Ovary (tissue), 9 donors: ENCODE data around the gene SLC35B4. TPM values are rescaled to one million over a fixed set of nuclear protein-coding genes. Genes with fewer than 3 reads are reported as not detected.

ENCODE experiments used
- DNase-seq, 5 donors: peaks; one replicate each; pipeline ENCODE4 v3.0.0-alpha.2; 2019 to 2020
- H3K27ac ChIP-seq, 2 donors: fragments of 200-600 bp; one replicate each; pipeline versions ENCODE4 v1.5.1 to v1.8.0; 2019 to 2022
- H3K27me3 ChIP-seq: fragments of 200-600 bp; one replicate; pipeline ENCODE4 v1.8.0; 2022
- H3K36me3 ChIP-seq: fragments of 200-600 bp; sonication (generic); one replicate; pipeline ENCODE4 v1.5.1; 2019
- H3K4me1 ChIP-seq: one replicate; pipeline ENCODE4 v1.8.1; 2013; ENCODE audit warnings: mild to moderate bottlenecking, moderate library complexity; ENCODE audit not compliant: insufficient read depth
- H3K4me3 ChIP-seq: fragments of 200-600 bp; sonication (generic); one replicate; pipeline ENCODE4 v1.5.1; 2017
- H3K9me3 ChIP-seq, 2 donors: fragments of 200-600 bp in 1 of 2; sonication (generic) in 1 of 2; one replicate each; pipeline versions ENCODE4 v1.5.1 to v1.8.1; 2013 to 2019; ENCODE audit warnings: mild to moderate bottlenecking in 1 of 2, moderate library complexity in 1 of 2
- EP300 ChIP-seq: sonication (generic); formaldehyde crosslinking; IDR thresholded peaks from one replicate; pipeline ENCODE4 v1.6.1; 2017; ENCODE audit warnings: antibody characterized with exemption
- POLR2A ChIP-seq: fragments of 450-650 bp; IDR thresholded peaks from one replicate; pipeline ENCODE4 v1.6.1; 2017; ENCODE audit warnings: antibody characterized with exemption, mild to moderate bottlenecking, moderate library complexity
- WGBS, 3 donors: extraction: QIAGEN DNeasy Blood & Tissue Kit in 1 of 3; methylation state at CpG; one replicate each; pipeline versions ENCODE4 v1.1.5 to v1.1.7; 2013 to 2017; 5-methylcytosine and 5-hydroxymethylcytosine counted together
- intact Hi-C, 4 donors: fragments of 100-400 bp; cut with DNase I; formaldehyde crosslinking; loops; one replicate each; pipeline versions ENCODE4 v1.11.0 to v1.15.1; 2022 to 2023
- polyA plus RNA-seq, 2 donors: library from polyadenylated mRNA; stranded (reverse); fragments of 200-250 nt in 1 of 2; fragments of 350-450 nt in 1 of 2; fragmentation: Illumina TruSeq in 1 of 2; extraction: RNeasy Lipid Tissue Mini Kit (QIAGEN cat#74804) in 1 of 2; gene quantifications; one replicate each; pipeline ENCODE4 v1.2.3, GENCODE V29; 2013 to 2014
- total RNA-seq, 7 donors: library from RNA; depleted of rRNA in 2 of 7; stranded (reverse); fragments of >200 nt in 2 of 7; fragmentation: NEBNext Ultra II Directional in 3 of 7; extraction: Animal tissue kit (Norgen Biotek cat#: 25700) in 3 of 7; gene quantifications; one replicate each; pipeline versions ENCODE4 v1.1.0 to v1.2.4, GENCODE V29; 2016 to 2023
- TF ChIP-seq, protein P1 (sequence below), 3 donors: fragments of 450-650 bp in 2 of 3; fragments of 200-600 bp in 1 of 3; IDR thresholded peaks; one replicate each; pipeline versions ENCODE4 v1.5.1 to v1.8.0; 2016 to 2022; ENCODE audit warnings: antibody characterized with exemption in 3 of 3, mild to moderate bottlenecking in 1 of 3
- donor health status: DM: no; HTN: no; CAD: no; lungs with moderate emphysema.
- donor health status: DM: no; HTN: no; CAD: no.
- donor health status: Bipolar disorder and iron deficiency.
- donor health status: DM: yes; HTN: yes; CAD: no.
- donor health status: DM: no; HTN: no; CAD: no.
- donor health status: DM: yes; HTN: yes; CAD: no.

The SLC35B4 gene
- total and polyA plus RNA-seq, 9 donors = 3.9 to 25.7 (median 15.7) TPM

DNA sequence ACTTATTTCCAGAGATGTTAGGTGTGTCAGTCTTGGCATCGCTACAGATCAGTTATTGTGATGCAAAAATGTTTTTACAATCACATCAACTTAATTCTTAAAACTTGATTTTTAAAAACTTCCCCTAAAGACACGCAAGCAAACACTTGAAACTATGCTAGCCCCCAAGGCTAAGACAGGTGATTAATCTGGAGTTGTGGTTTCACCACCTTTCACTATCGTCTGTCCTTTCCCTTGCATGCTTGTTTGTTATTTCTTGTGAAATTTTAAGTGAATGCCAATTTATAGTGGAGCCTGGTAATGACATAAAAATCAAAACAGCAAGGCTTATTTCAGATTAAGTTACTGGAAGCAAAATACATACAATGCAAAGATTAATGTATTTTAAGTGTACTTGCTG, 70.4 kb downstream of the SLC35B4 start:
- DNase-seq = no peak
- Histone ChIP-seq H3K4me1 (no peaks in the 10 kb centered on the region), H3K9me3 (no peaks in the 10 kb centered on the region), H3K4me3 (no peak overlapping the region), H3K36me3 (no peaks in the 10 kb centered on the region), H3K27me3 (no peaks in the 10 kb centered on the region), H3K27ac (no peak overlapping the region)
- TF ChIP-seq, protein P1, sequence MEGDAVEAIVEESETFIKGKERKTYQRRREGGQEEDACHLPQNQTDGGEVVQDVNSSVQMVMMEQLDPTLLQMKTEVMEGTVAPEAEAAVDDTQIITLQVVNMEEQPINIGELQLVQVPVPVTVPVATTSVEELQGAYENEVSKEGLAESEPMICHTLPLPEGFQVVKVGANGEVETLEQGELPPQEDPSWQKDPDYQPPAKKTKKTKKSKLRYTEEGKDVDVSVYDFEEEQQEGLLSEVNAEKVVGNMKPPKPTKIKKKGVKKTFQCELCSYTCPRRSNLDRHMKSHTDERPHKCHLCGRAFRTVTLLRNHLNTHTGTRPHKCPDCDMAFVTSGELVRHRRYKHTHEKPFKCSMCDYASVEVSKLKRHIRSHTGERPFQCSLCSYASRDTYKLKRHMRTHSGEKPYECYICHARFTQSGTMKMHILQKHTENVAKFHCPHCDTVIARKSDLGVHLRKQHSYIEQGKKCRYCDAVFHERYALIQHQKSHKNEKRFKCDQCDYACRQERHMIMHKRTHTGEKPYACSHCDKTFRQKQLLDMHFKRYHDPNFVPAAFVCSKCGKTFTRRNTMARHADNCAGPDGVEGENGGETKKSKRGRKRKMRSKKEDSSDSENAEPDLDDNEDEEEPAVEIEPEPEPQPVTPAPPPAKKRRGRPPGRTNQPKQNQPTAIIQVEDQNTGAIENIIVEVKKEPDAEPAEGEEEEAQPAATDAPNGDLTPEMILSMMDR (IDR thresholded peaks at IDR 0.05) = no peak
- TF ChIP-seq POLR2A (no peak), EP300 (no peak)
- 58 to 71% (median 62%) methylated on average over 3 of the region's 3 CpGs for WGBS, 3 donors
- intact Hi-C loops = no loop called here

DNA sequence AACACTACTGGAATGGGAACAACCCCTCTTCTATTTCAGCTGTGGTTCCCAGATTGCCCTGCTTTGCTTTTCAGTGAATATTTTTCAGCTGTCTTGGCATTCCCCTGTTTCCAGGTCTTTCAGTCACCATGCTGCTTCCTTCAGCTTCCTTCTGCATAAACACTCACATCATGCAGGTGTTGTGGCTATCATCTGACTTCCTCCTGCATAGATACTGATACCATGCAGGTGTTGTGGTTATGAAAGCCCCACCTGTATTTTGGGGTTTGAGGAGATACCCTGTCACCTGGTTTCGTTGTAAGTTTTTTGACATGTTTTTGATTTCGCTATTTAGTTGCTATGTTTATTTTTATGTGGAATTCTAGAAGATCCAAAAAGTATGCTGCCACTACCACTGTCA, 71.5 kb downstream of the SLC35B4 start:
- Histone ChIP-seq H3K27me3 (no peaks in the 10 kb centered on the region), H3K9me3 (no peaks in the 10 kb centered on the region), H3K36me3 (no peaks in the 10 kb centered on the region), H3K4me3 (no peak overlapping the region), H3K4me1 (no peaks in the 10 kb centered on the region), H3K27ac (no peak overlapping the region)
- intact Hi-C loops = no loop called here
- TF ChIP-seq POLR2A (no peak), EP300 (no peak)
- TF ChIP-seq, protein P1 (IDR thresholded peaks at IDR 0.05) = no peak
- DNase-seq = no peak
- WGBS, 3 donors = 80 to 88% (median 84%) methylated on average over 2 of the region's 2 CpGs

Other genes with a start within 250 kb of the SLC35B4 start
- gene LRGUK, start 189.6 kb downstream of the SLC35B4 start, total RNA-seq = 1 to 10 TPM in 2 of 7 donors, under 1 TPM in 5; 0.18 to 7.0 (median 0.67) TPM
- gene LRGUK, start 189.6 kb downstream of the SLC35B4 start, polyA plus RNA-seq = under 1 TPM; 0.11 to 0.40 TPM
- gene AKR1B1, start 142.2 kb upstream of the SLC35B4 start, total RNA-seq = 10 to 100 TPM; 39.3 to 96.8 (median 80.8) TPM
- gene AKR1B1, start 142.2 kb upstream of the SLC35B4 start, polyA plus RNA-seq = 100 to 1,000 TPM in 1 of 2 donors, 10 to 100 TPM in 1; 66.5 to 133 TPM
- gene AKR1B10, start 210.6 kb upstream of the SLC35B4 start, total RNA-seq = 1 to 10 TPM in 2 of 7 donors, under 1 TPM in 2, not detected in 3; 0.71 to 2.0 (median 1.1) TPM
- gene AKR1B10, start 210.6 kb upstream of the SLC35B4 start, polyA plus RNA-seq = under 1 TPM in 1 of 2 donors, not detected in 1; 0.42 TPM
- gene AKR1B15, start 232.2 kb upstream of the SLC35B4 start, total RNA-seq = under 1 TPM in 1 of 7 donors, not detected in 6; 0.22 TPM
- gene AKR1B15, start 232.2 kb upstream of the SLC35B4 start, polyA plus RNA-seq = not detected